ENCODE data around the gene ALDH2.
A peak's percentile ranks its signal among the peaks of the same experiment; 100 is the strongest.
"Not testable (repeated sequence)": the region's sequence is repeated elsewhere in the genome, so short reads cannot be mapped to it uniquely, and the experiment has no call there.

The ALDH2 gene

DNA sequence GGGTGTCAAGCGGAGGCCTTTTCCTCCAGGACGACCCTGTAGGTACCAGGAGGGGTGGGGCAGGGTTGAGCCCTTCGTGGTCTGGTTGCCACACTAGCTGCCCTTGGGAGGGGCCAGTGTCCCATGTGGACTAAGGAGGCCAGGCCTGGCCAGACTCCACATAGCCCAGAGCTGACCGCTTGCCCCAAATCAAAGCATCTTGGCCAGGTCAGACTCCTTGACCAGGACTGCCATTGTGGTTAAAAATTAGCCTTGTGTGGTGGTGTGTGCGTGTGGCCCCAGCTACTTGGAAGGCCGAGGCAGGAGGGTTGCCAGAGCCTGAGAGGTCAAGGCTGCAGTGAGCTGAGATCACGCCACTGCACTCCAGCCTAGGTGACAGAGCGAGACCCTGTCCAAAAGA is 24.8 kb downstream of the ALDH2 start:
- no peak for DNase-seq

DNA sequence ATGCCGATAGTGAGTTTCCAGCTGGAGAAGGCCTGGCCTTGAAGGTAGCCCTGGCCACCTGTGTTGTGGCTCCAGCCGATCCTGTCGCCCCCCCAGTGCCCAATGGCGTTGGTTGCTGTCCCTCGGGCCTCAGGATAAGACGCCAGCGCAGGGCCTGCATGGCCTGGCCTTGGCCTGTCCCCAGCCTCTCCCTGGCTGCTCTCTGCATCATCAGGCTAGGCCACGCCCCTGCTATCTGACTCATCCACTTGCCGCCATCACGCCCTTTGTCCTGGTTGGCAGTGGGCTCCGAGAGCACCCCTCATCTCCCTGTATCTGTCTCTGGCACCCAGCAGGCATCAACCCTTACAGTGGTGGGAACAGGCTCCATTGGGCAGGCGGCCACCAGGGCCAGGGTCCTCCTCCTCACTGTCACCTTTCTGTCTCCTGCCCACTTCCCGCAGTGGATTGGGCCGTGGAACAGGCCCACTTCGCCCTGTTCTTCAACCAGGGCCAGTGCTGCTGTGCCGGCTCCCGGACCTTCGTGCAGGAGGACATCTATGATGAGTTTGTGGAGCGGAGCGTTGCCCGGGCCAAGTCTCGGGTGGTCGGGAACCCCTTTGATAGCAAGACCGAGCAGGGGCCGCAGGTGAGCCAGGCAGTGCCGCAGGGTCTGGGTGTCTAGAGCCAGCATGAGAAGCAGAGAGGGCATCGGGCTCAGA is 25.6 kb downstream of the ALDH2 start:
- no peak for DNase-seq

DNA sequence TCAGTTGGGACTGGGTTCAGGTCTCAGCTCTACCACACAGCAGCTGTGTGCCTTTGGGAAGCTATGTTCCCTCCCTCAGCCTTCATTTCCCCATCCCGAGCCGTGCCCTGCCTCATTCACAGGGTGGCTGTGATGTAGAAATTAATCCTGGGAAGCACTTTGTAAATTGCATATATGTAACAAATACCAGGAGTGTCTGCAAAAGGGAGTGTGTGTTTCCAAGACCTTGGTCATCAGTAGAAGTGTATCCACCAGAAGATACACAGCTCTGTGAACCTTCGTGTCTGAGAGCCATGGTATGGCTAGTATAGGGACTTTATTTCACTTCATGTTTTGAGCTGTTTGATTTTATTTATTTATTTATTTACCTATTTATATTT is 26.1 kb downstream of the ALDH2 start:
- DNase-seq: no peak

DNA sequence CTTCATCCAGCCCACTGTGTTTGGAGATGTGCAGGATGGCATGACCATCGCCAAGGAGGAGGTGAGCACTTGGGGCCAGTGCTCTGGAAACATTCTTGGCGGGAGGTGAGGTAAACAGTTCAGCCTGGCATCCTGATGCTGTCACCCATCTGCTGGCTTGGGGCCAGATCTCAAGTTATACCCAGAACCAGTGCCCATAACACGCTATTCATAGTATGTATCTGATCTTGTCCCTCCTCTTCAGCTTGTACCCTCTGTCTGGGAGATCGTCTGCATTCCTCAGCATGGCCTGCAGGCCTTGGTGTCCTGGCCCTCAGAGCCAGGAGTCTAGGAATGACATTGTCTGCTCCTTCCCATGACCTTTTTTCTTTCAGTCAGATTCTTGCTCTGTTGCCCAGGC is 31.4 kb downstream of the ALDH2 start:
- DNase-seq: no peak

DNA sequence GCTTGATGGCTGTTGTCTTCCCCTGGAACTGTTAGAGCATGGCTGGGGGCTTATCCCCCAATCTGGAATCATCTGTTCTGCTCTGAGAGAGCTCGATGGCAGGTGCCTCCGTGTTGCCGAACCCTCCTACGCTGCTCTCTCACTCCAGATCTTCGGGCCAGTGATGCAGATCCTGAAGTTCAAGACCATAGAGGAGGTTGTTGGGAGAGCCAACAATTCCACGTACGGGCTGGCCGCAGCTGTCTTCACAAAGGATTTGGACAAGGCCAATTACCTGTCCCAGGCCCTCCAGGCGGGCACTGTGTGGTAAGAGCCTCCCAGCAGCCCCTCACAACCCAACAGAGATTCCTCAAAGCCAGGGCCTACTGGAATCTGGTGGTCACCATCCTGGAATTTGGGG is 33.0 kb downstream of the ALDH2 start:
- no peak for DNase-seq

DNA sequence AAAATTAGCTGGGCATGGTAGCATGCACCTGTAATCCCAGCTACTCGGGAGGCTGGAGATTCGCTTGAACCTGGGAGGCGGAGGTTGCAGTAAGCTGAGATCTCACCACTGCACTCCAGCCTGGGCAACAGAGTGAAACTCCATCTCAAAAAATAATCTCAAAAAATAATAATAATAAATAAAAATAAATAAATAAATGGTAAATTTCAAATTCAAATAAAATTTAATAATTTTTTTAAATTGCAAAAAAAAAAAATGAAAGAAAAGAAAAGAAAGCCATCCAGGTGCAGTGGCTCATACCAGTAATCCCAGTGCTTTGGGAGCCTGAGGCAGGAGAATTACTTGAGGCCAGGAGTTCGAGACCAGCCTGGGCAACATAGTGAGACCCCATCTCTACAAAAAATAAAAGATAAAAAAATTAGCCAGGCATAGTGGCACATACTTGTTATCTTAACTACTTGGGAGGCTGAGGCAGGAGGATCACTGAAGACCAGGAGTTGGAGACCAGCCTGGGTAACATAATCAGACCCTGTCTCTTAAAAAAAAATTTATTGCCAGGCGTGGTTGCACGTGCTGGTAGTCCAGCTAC is 36.4 kb downstream of the ALDH2 start:
- DNase-seq: no peak

DNA sequence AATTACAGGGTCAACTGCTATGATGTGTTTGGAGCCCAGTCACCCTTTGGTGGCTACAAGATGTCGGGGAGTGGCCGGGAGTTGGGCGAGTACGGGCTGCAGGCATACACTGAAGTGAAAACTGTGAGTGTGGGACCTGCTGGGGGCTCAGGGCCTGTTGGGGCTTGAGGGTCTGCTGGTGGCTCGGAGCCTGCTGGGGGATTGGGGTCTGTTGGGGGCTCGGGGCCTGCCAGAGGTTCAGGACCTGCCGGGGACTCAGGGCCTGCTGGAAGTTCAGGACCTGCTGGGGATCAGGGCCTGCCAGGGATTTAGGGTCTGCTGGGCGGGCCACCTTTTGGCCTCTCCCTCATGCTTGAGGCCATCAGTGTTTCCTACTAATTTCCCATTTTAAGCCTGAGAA is 37.1 kb downstream of the ALDH2 start:
- DNase-seq: no peak

DNA sequence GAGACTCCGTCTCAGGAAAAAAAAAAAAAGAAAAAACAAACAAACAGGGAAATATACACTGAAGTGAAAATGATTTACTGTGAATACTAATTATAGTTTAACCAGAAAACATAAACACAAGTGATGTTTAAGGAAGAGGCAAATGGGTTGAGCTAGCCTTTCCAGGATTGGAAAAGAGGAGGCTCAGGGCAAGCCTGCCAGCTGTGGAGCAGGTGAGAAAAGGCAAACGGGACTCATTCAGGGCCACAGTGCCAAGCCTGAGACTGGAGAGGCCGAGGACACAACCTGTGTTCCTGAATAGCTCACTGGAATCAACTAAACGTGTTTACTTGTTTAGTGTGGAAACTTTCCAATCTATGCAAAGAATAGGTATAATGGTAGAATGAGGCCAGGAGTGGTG is 39.6 kb downstream of the ALDH2 start:
- DNase-seq: no peak

DNA sequence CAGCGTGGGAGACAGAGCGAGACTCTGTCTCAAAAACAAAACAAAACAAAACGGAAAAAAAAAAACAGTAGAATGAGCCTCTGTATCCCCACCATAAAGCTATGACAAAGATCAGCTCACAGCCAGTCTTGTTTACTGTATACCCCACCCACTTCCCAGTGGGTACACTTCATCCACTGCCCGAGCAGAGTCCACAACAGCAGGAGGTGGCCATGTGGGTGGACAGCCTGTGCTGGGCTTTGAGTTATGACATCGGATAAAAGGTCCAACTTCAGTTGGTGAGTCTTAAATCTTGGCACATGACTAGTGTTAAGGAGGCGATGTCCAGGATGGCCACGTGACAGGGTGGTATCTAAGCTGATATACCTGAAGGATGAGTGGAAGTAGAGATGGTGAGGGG is 40.5 kb downstream of the ALDH2 start:
- DNase-seq: no peak

DNA sequence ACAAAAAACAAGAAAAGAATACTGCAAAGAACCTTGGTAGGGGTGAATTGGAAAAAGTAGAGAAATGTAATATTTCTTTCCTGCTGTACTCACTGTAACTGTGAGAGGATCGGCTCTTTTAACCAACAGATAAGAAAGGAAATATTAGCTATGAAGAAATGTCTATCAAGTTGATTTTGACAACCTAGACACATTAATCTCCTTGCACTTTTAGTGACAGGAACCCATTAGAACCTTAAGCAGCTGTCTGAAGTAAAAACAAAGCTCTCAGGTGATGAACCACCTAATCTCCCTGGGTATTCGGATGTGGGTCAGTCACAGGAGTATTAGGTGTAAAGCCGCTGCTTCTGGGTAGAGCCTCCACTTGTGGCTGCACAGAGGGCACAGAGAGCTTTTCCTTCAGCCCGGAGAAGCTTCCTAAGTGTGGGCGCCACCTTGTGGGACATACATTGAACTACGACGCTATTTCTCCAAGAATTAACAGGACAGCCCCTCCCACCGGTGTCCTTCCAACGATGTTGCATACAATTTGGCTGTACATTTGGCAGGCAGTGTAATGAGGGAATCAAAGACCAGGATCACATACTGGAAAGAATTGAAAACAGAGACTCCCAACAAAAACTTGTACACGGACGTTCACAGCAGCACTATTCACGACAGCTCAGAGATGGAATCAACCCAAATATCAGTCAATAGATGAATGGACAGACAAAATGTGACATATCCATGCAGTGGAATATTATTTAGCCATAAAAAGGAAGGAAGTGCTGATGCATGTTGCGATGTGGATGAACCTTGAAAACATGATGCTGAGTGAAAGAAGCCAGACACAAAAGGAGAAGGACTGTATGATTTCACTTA is 46.4 kb downstream of the ALDH2 start:
- peak; percentile 89 to 94 for DNase-seq

DNA sequence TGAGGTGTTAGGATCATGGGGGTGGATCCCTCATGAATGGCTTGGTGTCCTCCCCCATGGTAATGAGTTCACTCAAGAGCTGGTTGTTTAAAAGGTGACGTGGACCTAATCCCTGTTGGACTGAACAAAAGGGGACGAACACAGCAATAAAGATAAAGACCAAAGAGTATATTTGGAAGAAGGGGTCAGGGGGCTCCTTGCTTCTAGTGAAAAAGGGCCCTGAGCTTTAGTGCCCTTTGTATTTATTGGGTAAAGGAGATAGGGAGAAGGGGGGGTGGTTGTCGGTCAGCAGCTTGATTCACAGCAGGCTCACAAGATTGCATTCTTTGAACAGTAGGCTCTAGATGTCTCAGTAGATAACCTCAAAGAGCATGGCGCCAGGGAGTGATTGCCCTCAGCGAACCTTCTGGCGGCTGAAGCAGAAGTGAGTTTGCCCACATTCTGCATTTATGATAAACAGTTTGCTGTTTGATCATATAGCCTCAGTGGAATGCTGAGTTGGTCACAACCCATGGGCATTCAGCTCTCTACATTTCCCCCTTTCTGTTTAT is 49.4 kb downstream of the ALDH2 start:
- no peak for DNase-seq

DNA sequence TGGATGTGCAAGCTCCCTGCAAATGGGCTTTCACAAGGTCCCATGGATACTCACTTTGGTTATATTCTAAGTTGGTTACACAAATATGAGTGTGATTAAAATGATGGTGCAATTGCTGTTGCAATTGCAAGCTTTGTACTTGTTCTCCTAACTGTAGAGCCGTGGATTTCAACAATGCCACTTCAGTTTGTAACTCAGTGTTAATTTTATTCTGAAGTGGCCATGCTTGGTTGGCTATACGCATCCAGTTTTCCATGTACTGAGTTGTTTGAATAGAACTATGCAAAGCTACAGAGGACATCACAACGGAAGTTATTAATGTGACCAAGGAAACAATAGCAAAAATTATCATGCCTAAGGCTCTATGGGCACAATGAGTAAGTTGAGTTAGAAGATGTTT is 50.2 kb downstream of the ALDH2 start:
- not testable (repeated sequence) for DNase-seq

DNA sequence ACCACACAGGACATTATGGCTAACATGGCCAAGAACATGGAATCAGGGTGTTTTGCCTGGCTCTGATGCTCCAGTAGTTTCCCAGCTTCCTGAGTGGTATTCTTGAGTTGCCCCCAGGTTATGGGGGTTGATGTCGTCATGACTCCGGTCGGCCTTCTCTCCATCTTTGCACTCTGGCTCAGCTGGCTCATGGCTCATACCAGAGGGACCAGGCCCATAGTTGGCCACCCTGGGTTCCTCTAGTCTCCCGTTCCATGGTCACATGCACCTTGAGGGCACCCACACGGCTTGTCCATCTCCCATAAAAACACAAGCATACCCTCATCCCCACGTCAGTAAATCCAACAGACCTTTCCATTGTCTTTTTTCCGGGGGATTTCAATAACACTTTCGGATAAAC is 51.6 kb downstream of the ALDH2 start:
- DNase-seq: no peak

DNA sequence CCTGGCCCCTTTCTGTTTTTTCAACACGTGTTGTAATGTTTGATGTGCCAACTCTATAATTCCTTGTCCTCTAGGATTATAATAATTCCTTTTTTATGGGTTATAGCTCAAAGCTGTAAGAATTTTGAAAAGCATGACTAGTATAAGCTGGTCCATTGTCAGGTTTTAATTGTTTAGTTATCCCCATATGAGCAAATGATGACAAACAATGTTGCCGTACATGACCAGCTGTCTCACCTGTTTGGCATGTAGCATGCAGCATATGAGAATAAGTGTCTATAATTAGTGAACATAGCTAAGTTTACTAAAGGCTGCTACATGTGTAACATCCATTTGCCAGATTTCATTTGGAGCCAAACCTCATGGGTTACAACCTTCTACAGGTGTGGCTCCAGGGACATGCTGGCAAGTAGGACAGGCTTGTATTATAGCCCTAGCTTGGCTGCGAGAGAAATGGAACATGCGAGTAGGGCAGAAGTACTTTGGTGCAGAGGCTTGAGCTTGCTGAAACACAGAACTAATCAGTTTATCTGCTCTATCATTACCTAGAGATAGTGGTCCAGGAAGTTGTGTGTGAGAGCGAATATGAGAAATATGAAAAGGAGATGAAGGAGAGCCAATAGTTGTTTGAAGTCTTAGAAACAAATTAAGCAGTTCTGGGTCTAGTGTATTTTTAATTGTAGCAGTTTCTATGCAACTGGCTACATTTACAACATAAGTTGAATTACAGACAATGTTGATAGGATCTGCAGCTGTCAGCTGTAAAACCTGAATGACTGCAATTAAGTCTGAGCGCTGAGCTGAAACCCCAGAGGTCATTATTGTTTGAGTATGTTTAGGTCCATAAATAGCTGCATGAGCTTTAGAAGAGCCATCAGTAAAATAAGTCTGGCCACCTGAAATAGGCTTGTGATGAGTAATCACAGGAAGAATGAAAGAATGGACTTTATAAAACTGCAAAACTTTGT is 52.7 kb downstream of the ALDH2 start:
- no peak for DNase-seq

DNA sequence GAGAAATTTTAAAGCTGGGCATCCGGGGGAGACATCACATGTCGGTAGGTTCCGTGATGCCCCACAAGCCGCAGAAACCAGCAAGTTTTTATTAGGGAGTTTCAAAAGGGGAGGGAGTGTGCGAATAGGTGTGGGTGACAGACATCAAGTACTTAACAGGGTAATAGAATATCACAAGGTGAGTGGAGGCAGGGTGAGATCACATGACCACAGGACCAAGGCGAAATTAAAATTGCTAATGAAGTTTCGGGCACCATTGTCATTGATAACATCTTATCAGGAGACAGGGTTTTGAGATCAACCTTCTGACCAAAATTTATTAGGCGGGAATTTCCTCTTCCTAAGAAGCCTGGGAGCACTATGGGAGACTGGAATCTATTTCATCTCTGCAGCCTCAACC is 54.1 kb downstream of the ALDH2 start:
- DNase-seq: not testable (repeated sequence)

DNA sequence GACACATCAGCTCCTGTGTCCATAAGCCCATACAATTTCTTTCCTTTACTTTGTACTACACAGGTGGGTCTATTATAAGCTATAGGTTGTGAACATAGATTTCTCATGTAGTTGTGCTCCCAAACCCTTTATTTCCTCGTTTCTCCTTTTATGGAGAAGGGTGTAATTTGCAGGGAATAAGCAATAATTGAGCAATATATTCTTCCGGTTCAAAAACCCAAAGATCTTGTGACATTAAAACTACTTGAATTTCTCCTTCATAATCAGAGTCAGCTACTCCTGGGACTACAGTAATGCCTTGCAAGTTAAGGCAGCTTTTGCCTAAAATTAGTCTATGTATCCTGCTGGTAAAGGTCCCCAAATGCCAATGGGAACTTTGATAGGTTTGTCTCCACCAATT is 56.2 kb downstream of the ALDH2 start:
- no peak for DNase-seq

DNA sequence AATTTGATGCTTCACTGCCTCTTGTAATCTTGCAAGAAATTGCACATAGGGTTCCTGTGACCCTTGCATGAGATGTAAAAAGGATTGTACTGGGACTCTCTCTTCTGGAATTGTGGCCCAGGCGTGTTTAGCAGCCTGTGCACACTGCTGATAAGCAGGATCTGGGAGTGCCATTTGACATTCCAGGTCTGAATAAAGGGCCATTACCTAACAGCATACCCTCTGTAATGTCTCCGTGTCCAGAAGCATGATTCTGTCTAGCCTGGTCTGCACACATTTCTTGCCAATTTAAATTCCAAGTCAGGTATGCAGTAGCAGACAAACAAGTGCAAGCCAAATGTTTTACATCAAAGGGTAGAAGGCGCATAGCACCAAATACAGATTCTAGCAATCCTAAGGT is 57.2 kb downstream of the ALDH2 start:
- DNase-seq: no peak

DNA sequence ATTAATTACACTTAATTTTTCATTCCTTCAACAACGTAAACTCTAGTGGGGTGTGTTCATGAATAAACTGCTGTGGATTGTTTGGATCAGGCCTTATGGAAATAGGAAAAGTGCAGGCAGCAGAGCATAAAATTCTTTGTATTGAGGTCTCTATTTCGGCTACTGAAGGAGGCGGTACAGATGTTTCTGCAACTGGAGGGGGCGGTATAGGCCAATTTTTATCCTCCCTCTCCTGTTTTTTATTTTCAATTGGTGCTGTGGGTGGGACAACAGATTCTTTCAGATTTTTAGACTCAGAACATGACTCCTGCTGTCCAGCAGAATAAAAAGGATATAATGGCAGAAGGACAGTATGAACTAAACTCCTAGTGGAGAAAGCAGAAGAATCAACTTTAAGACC is 57.6 kb downstream of the ALDH2 start:
- DNase-seq: peak; percentile 36 to 53

DNA sequence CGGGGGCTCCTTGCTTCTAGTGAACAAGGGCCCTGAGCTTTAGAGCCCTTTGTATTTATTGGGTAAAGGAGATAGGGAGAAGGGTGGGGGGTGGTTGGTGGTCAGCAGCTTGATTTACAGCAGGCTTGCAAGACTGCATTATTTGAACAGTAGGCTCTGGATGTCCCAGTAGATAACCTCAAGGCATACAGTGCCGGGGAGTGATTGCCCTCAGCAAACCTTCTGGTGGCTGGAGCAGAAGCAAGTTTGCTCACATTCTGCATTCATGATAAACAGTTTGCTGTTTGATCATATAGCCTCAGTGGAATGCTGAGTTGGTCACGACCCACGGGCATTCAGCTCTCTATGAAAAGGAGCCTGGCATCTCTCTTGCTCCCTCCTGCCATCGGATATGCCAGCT is 58.8 kb downstream of the ALDH2 start:
- DNase-seq: no peak

DNA sequence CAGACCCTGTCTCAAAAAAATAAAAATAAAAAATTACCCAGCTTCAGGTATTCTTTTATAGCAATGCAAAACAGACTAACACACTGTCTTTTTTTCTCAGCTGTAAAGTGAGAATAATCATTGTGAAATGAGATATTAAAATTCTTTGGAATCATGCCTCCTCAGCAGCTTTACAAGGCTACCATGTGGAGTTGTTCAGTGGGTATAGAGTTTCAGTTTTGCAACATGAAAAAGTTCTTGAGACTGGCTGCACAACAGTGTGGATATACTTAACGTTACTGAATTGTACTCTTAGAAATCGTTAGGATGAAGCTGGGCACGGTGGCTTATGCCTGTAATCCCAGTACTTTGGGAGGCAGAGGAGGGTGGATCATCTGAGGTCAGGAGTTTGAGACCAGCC is 59.6 kb downstream of the ALDH2 start:
- DNase-seq: no peak

DNA sequence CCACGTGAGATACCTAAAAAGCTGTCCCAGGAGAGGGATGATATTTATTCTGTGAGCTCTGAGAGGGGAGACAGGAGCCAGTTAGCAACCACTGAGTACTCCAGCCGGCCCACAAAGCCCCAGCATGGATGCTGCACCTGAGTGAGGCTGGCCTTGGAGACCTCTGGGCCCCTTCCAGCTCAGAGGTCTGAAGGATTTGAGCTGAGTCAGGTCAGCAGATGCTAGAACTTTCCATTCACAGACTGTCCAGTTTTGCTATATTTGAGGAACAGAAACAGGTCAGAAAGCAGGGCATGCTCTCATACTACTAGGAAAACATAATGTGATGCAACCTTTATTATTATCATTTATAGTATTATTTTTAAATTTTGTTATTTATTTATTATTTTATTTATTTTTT is 60.3 kb downstream of the ALDH2 start:
- no peak for DNase-seq

DNA sequence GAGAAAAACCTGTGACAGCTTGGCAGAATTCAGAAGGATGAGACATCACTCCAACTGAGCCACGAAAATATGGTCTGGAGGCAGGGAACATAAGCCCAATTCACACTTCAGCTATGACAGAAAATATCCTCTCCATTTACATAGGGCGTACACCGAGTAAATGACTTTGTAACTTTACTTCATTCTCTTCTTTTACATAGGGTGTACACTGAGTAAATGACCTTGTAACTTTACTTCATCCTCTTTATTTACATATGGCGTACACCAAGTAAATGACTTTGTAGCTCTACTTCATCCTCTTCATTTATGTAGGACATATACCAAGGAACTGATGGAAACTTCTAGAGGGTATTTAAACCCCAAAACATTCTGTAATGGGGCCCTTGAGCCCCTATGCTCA is 61.2 kb downstream of the ALDH2 start:
- no peak for DNase-seq

Data from Kasumi-1 (cell line).